ENCODE results near the gene KSR2. TPM values are rescaled to one million over a fixed set of nuclear protein-coding genes. Genes with fewer than 3 reads are reported as not detected.

The KSR2 gene
- total RNA-seq, 1 experiment from 2014 or later: 0.02 TPM

GRCh38 chr12:117907108-117907689 is 61.6 kb downstream of the KSR2 start:
- CTCF ChIA-PET: no interaction called here
- Mint-ChIP-seq H3K4me1 (ENCODE audit: insufficient read depth, unreplicated experiment) (no peaks in the 10 kb centered on the region), H3K4me3 (ENCODE audit: unreplicated experiment) (no peak overlapping the region), H3K27me3 (ENCODE audit: insufficient read depth, unreplicated experiment) (no peaks in the 10 kb centered on the region), H3K9me3 (ENCODE audit: unreplicated experiment) (peaks cover 5% of the 10 kb centered on the region), H3K27ac (ENCODE audit: low read depth, unreplicated experiment) (no peak overlapping the region), H3K36me3 (ENCODE audit: insufficient read depth, unreplicated experiment) (no peaks in the 10 kb centered on the region)
- DNase-seq (ENCODE audit: unreplicated experiment): no peak
- TF ChIP-seq CTCF (IDR thresholded peaks at IDR 0.05; ENCODE audit: unreplicated experiment): no peak
- no TSS peak for BruUV-seq (replicated peaks)
- POLR2A ChIA-PET: no interaction called here
- intact Hi-C loops (cut with micrococcal nuclease): no loop called here

- Mint-ChIP-seq H3K9me3 (ENCODE audit: unreplicated experiment) (no peaks in the 10 kb centered on the region), H3K4me3 (ENCODE audit: unreplicated experiment) (no peak overlapping the region), H3K36me3 (ENCODE audit: insufficient read depth, unreplicated experiment) (no peaks in the 10 kb centered on the region), H3K27ac (ENCODE audit: low read depth, unreplicated experiment) (no peak overlapping the region), H3K27me3 (ENCODE audit: insufficient read depth, unreplicated experiment) (no peaks in the 10 kb centered on the region), H3K4me1 (ENCODE audit: insufficient read depth, unreplicated experiment) (peaks cover 10% of the 10 kb centered on the region)
- ChIA-PET POLR2A (no interaction called here), CTCF (interaction anchor here (1.1 to 1.5 kb wide), 3 partner anchors 18 to 471 kb away, joined by 3 to 7 read pairs (median 3); no protein-coding TSS in a partner anchor)
- no TSS peak for BruUV-seq (replicated peaks)
- no peak for DNase-seq (ENCODE audit: unreplicated experiment)
- no peak for TF ChIP-seq CTCF (IDR thresholded peaks at IDR 0.05; ENCODE audit: unreplicated experiment)
- intact Hi-C loops (cut with micrococcal nuclease): no loop called here
Measured at GRCh38 chr12:117904051-117904450, 64.7 kb downstream of the KSR2 start.

- Mint-ChIP-seq H3K4me1 (ENCODE audit: insufficient read depth, unreplicated experiment) (peaks cover 10% of the 10 kb centered on the region), H3K9me3 (ENCODE audit: unreplicated experiment) (no peaks in the 10 kb centered on the region), H3K27me3 (ENCODE audit: insufficient read depth, unreplicated experiment) (no peaks in the 10 kb centered on the region), H3K27ac (ENCODE audit: low read depth, unreplicated experiment) (no peak overlapping the region), H3K4me3 (ENCODE audit: unreplicated experiment) (no peak overlapping the region), H3K36me3 (ENCODE audit: insufficient read depth, unreplicated experiment) (no peaks in the 10 kb centered on the region)
- ChIA-PET CTCF (interaction anchor here (0.7 to 1.2 kb wide), 3 partner anchors 18 to 472 kb away, joined by 3 read pairs; no protein-coding TSS in a partner anchor), POLR2A (no interaction called here)
- intact Hi-C loops (cut with micrococcal nuclease): no loop called here
- BruUV-seq (replicated peaks): no TSS peak
- DNase-seq (ENCODE audit: unreplicated experiment): no peak
- no peak for TF ChIP-seq CTCF (IDR thresholded peaks at IDR 0.05; ENCODE audit: unreplicated experiment)
Measured at GRCh38 chr12:117903110-117903840, 65.5 kb downstream of the KSR2 start.

- CTCF ChIA-PET: interaction anchor here (1.1 kb wide), 1 partner anchor 26 kb away, joined by 5 read pairs; no protein-coding TSS in a partner anchor
- no TSS peak for BruUV-seq (replicated peaks)
- no peaks in the 10 kb centered on the region for H3K9me3 Mint-ChIP-seq (ENCODE audit: unreplicated experiment)
- no peak for DNase-seq (ENCODE audit: unreplicated experiment)
- H3K36me3 Mint-ChIP-seq (ENCODE audit: insufficient read depth, unreplicated experiment): no peaks in the 10 kb centered on the region
- H3K4me1 Mint-ChIP-seq (ENCODE audit: insufficient read depth, unreplicated experiment): peaks cover 10% of the 10 kb centered on the region
- H3K27ac Mint-ChIP-seq (ENCODE audit: low read depth, unreplicated experiment): no peak overlapping the region
- H3K4me3 Mint-ChIP-seq (ENCODE audit: unreplicated experiment): no peak overlapping the region
- no peak for TF ChIP-seq CTCF (IDR thresholded peaks at IDR 0.05; ENCODE audit: unreplicated experiment)
- no peaks in the 10 kb centered on the region for H3K27me3 Mint-ChIP-seq (ENCODE audit: insufficient read depth, unreplicated experiment)
- intact Hi-C loops (cut with micrococcal nuclease): no loop called here
- POLR2A ChIA-PET: no interaction called here
Measured at GRCh38 chr12:117901631-117902030, 67.2 kb downstream of the KSR2 start.

Measured in MCF 10A (cell line).